HCT116 (cell line): ENCODE measurements around the gene WWOX. TPM values are rescaled to one million over a fixed set of nuclear protein-coding genes. Genes with fewer than 3 reads are reported as not detected.

Source experiments
- ATAC-seq: fragments of 200-7000 bp; cut with Tn5 transposase; 2 replicates; pipeline ENCODE4 v1.9.1; 2020; ENCODE audit warnings: mild to moderate bottlenecking, moderate library complexity
- BruUV-seq: library from RNA; stranded (reverse); fragments of 400-500 nt; replicated peaks from 2 replicates; lab custom pipeline; 2021; lab: Mats Ljungman, UMichigan
- CTCF ChIA-PET: fragments of 300-600 bp; sonication (Branson Sonifier 250); formaldehyde crosslinking; loops from one replicate; lab custom pipeline; 2021; ENCODE audit warnings: antibody characterized with exemption; lab: Charles Lee
- POLR2A ChIA-PET: fragments of 300-600, 350-600 bp; sonication (Branson Sonifier 250); formaldehyde crosslinking; loops from one replicate; lab custom pipeline; 2021; ENCODE audit warnings: antibody characterized with exemption; lab: Charles Lee
- RAD21 ChIA-PET, 2 experiments: fragments of 300-600 bp; sonication (Branson Sonifier 250); formaldehyde crosslinking; loops; one replicate each; lab custom pipeline; 2023; ENCODE audit warnings: low total read pairs in 2 of 2; ENCODE audit not compliant: uncharacterized antibody in 2 of 2, unreplicated experiment in 2 of 2, low non-redundant PET in 1 of 2; lab: Charles Lee
- DNase-seq: peaks from one replicate; pipeline ENCODE4 v3.0.0-alpha.2; 2010; ENCODE audit warnings: low read depth, low spot score
- H2AFZ ChIP-seq: fragments of 200-600 bp; shearing (Covaris generic), sonication (generic); 2 replicates; pipeline ENCODE4 v1.6.1; 2017; ENCODE audit warnings: low read depth, mixed run types, mixed read lengths, antibody characterized with exemption, low read length; ENCODE audit not compliant: poor library complexity, severe bottlenecking
- H3K27ac ChIP-seq: 2 replicates; pipeline ENCODE4 v1.5.1; 2012; ENCODE audit warnings: low read depth, low read length
- H3K27me3 ChIP-seq: fragments of 200-600 bp; sonication (generic); 2 replicates; pipeline ENCODE4 v1.6.1; 2016; ENCODE audit warnings: mixed run types, low read length, mixed read lengths; ENCODE audit not compliant: insufficient read depth
- H3K36me3 ChIP-seq, 2 experiments: fragments of 200-500 bp in 1 of 2; fragments of 200-600 bp in 1 of 2; sonication (Bioruptor generic) in 1 of 2; sonication (generic) in 1 of 2; 2 replicates each; pipeline versions ENCODE4 v1.5.1 to v1.6.1; 2014 to 2016; ENCODE audit warnings: low read length in 2 of 2, inconsistent platforms in 1 of 2, mixed read lengths in 1 of 2, mixed run types in 1 of 2; ENCODE audit not compliant: insufficient read depth in 2 of 2, control insufficient read depth in 1 of 2
- H3K4me1 ChIP-seq, 2 experiments: fragments of 200-600 bp in 1 of 2; sonication (generic) in 1 of 2; 2 replicates each; pipeline versions ENCODE4 v1.5.1 to v1.6.1; 2012 to 2017; ENCODE audit warnings: low read length in 2 of 2, inconsistent platforms in 1 of 2, mild to moderate bottlenecking in 1 of 2, mixed read lengths in 1 of 2, mixed run types in 1 of 2, moderate library complexity in 1 of 2; ENCODE audit not compliant: insufficient read depth in 2 of 2, control insufficient read depth in 1 of 2
- H3K4me2 ChIP-seq: fragments of 200-600 bp; sonication (generic); 2 replicates; pipeline ENCODE4 v1.6.1; 2017; ENCODE audit warnings: mixed run types, low read length, mixed read lengths
- H3K4me3 ChIP-seq, 2 experiments: fragments of 200-600 bp in 1 of 2; sonication (generic) in 1 of 2; replicated peaks in 1 of 2; 2 replicates each; pipeline ENCODE4 v1.5.1; 2011 to 2016; ENCODE audit warnings: low read length in 2 of 2, control low read depth in 1 of 2, low read depth in 1 of 2, mild to moderate bottlenecking in 1 of 2, mixed read lengths in 1 of 2, mixed run types in 1 of 2
- H3K79me2 ChIP-seq: fragments of 200-600 bp; sonication (generic); 2 replicates; pipeline ENCODE4 v1.6.1; 2017; ENCODE audit warnings: mild to moderate bottlenecking, mixed run types, low read length, moderate library complexity, mixed read lengths; ENCODE audit not compliant: insufficient read depth
- H3K9ac ChIP-seq: fragments of 200-600 bp; sonication (generic); 2 replicates; pipeline ENCODE4 v1.6.1; 2016; ENCODE audit warnings: low read length, mixed read lengths
- H3K9me2 ChIP-seq: fragments of 200-600 bp; sonication (generic), shearing (Covaris generic); 2 replicates; pipeline ENCODE4 v1.6.1; 2017; ENCODE audit warnings: mixed run types, mild to moderate bottlenecking, moderate library complexity; ENCODE audit not compliant: insufficient read depth
- H3K9me3 ChIP-seq, 2 experiments: fragments of 200-500 bp in 1 of 2; fragments of 200-600 bp in 1 of 2; sonication (Bioruptor generic) in 1 of 2; sonication (generic) in 1 of 2; 2 replicates each; pipeline ENCODE4 v1.6.1; 2014 to 2017; ENCODE audit warnings: low read length in 2 of 2, mixed read lengths in 2 of 2, inconsistent platforms in 1 of 2, low read depth in 1 of 2, mild to moderate bottlenecking in 1 of 2, mixed run types in 1 of 2, moderate library complexity in 1 of 2; ENCODE audit not compliant: control insufficient read depth in 1 of 2, insufficient read depth in 1 of 2
- H4K20me1 ChIP-seq: fragments of 200-600 bp; sonication (generic), shearing (Covaris generic); 2 replicates; pipeline ENCODE4 v1.6.1; 2017; ENCODE audit warnings: mixed run types, mild to moderate bottlenecking, moderate library complexity; ENCODE audit not compliant: insufficient read depth
- CBX3 ChIP-seq: IDR thresholded peaks from 2 replicates; pipeline ENCODE4 v1.6.1; 2012; ENCODE audit warnings: low read depth
- EGR1 ChIP-seq: IDR thresholded peaks from 2 replicates; pipeline ENCODE4 v1.6.1; 2012; ENCODE audit warnings: low read depth
- JUND ChIP-seq: IDR thresholded peaks from 2 replicates; pipeline ENCODE4 v1.6.1; 2012
- POLR2AphosphoS5 ChIP-seq: IDR thresholded peaks from 2 replicates; pipeline ENCODE4 v1.6.1; 2011; ENCODE audit warnings: mild to moderate bottlenecking, low read depth, low read length, moderate library complexity
- REST ChIP-seq: IDR thresholded peaks from 2 replicates; pipeline ENCODE4 v1.6.1; 2012; ENCODE audit warnings: low read depth
- SRF ChIP-seq: IDR thresholded peaks from 2 replicates; pipeline ENCODE4 v1.6.1; 2012; ENCODE audit warnings: low read depth
- ZBTB33 ChIP-seq: IDR thresholded peaks from 2 replicates; pipeline ENCODE4 v1.6.1; 2011; ENCODE audit warnings: mild to moderate bottlenecking, low read length, moderate library complexity; ENCODE audit not compliant: insufficient replicate concordance; ENCODE audit errors: extremely low read depth
- intact Hi-C: fragments of 100-400 bp; cut with micrococcal nuclease; formaldehyde crosslinking; loops from 2 replicates; pipeline ENCODE4 v1.10.0; 2022
- total RNA-seq: library from RNA; stranded (reverse); gene quantifications from one replicate; pipeline ENCODE4 v1.2.1, GENCODE V29; 2021; ENCODE audit not compliant: unreplicated experiment

Gene WWOX
- total RNA-seq, 1 experiment from 2014 or later: 13.7 TPM

GRCh38 chr16:78939597-78939996, 840.1 kb downstream of the WWOX start:
- DNase-seq (no peak), ATAC-seq (no peak)
- H3K79me2 ChIP-seq: no peaks in the 10 kb centered on the region
- intact Hi-C loops: no loop called here
- H3K9me2 ChIP-seq: no peaks in the 10 kb centered on the region
- no peak overlapping the region for H3K9ac ChIP-seq
- no peaks in the 10 kb centered on the region for H4K20me1 ChIP-seq
- no peaks in the 10 kb centered on the region for H3K36me3 ChIP-seq
- ChIA-PET RAD21 (no interaction called here), POLR2A (no interaction called here)
- TF ChIP-seq EGR1 (no peak), REST (no peak)
- TF ChIP-seq, all 23 proteins: peak for 0
- CTCF ChIA-PET: no interaction called here
- no peak overlapping the region for H3K27ac ChIP-seq
- H3K27me3 ChIP-seq: no peaks in the 10 kb centered on the region
- H3K4me3 ChIP-seq: no peak overlapping the region
- H3K4me2 ChIP-seq: no peak overlapping the region
- peaks cover 10 to 17% of the 10 kb centered on the region in 2 experiments; a peak in 2 of 4 replicates for H3K9me3 ChIP-seq
- no peak overlapping the region for H2AFZ ChIP-seq
- BruUV-seq: no TSS peak
- H3K4me1 ChIP-seq: no peaks in the 10 kb centered on the region

- H3K4me3 ChIP-seq: no peak overlapping the region
- TF ChIP-seq POLR2AphosphoS5 (no peak), REST (no peak), SRF (no peak), ZBTB33 (no peak), JUND (no peak), EGR1 (no peak), CBX3 (no peak)
- TF ChIP-seq, all 23 proteins: peak for 0
- Histone ChIP-seq H3K27me3 (no peaks in the 10 kb centered on the region), H3K79me2 (no peaks in the 10 kb centered on the region), H3K9me3 (peaks cover 17 to 28% of the 10 kb centered on the region in 2 experiments; a peak in 2 of 4 replicates), H3K36me3 (no peaks in the 10 kb centered on the region), H3K4me2 (no peak overlapping the region), H2AFZ (no peak overlapping the region), H3K4me1 (no peaks in the 10 kb centered on the region), H3K9me2 (no peaks in the 10 kb centered on the region), H4K20me1 (no peaks in the 10 kb centered on the region), H3K9ac (no peak overlapping the region), H3K27ac (no peak overlapping the region)
- RAD21 ChIA-PET: no interaction called here
- CTCF ChIA-PET: no interaction called here
- no peak for DNase-seq
- no peak for ATAC-seq
- POLR2A ChIA-PET: no interaction called here
- intact Hi-C loops: no loop called here
- no TSS peak for BruUV-seq
Observed at GRCh38 chr16:78942625-78943245, 843.3 kb downstream of the WWOX start.
